A673 (cell line): Measurements from ENCODE around the gene ATP23. TPM values are rescaled to one million over a fixed set of nuclear protein-coding genes. Genes with fewer than 3 reads are reported as not detected.

Source experiments
- BruUV-seq: library from RNA; stranded (reverse); fragments of 400-500 nt; replicated peaks from 2 replicates; lab custom pipeline; 2021; lab: Mats Ljungman, UMichigan
- CTCF ChIA-PET: fragments of 300-600 bp; sonication (Branson Sonifier 250); formaldehyde crosslinking; loops from one replicate; lab custom pipeline; 2022; ENCODE audit warnings: antibody characterized with exemption; lab: Charles Lee
- POLR2A ChIA-PET: fragments of 300-600 bp; sonication (Branson Sonifier 250); formaldehyde crosslinking; loops from one replicate; lab custom pipeline; 2022; ENCODE audit warnings: antibody characterized with exemption; ENCODE audit not compliant: low non-redundant PET; lab: Charles Lee
- DNase-seq: peaks from one replicate; pipeline ENCODE4 v3.0.0-alpha.2; 2015; ENCODE audit warnings: low spot score
- H3K27ac ChIP-seq: fragments of 200-600 bp; sonication (generic); 2 replicates; pipeline ENCODE4 v1.5.1; 2016; ENCODE audit warnings: mixed run types, low read depth, mild to moderate bottlenecking, mixed read lengths, antibody characterized with exemption, low read length; ENCODE audit not compliant: poor library complexity, severe bottlenecking
- H3K27me3 ChIP-seq: fragments of 200-600 bp; sonication (generic); replicated peaks from 2 replicates; pipeline ENCODE4 v1.6.1; 2017; ENCODE audit warnings: mixed run types, low read depth, mild to moderate bottlenecking, mixed read lengths, antibody characterized with exemption, low read length; ENCODE audit not compliant: insufficient read depth, poor library complexity
- H3K36me3 ChIP-seq: fragments of 200-600 bp; sonication (generic); 2 replicates; pipeline ENCODE4 v1.6.1; 2016; ENCODE audit warnings: mixed run types, mild to moderate bottlenecking, mixed read lengths, antibody characterized with exemption, low read length; ENCODE audit not compliant: insufficient read depth, poor library complexity, severe bottlenecking
- H3K4me1 ChIP-seq: fragments of 200-600 bp; sonication (generic); 2 replicates; pipeline ENCODE4 v1.6.1; 2017; ENCODE audit warnings: mixed run types, mild to moderate bottlenecking, mixed read lengths, antibody characterized with exemption, low read length; ENCODE audit not compliant: insufficient read depth, poor library complexity, severe bottlenecking
- H3K4me3 ChIP-seq: fragments of 200-600 bp; sonication (generic); 2 replicates; pipeline ENCODE4 v1.5.1; 2016; ENCODE audit warnings: low read depth, mixed run types, mild to moderate bottlenecking, mixed read lengths, low read length; ENCODE audit not compliant: poor library complexity, severe bottlenecking
- H3K9me3 ChIP-seq: fragments of 200-600 bp; sonication (generic); 2 replicates; pipeline ENCODE4 v1.6.1; 2016; ENCODE audit warnings: mixed run types, low read depth, mild to moderate bottlenecking, mixed read lengths, antibody characterized with exemption, low read length; ENCODE audit not compliant: poor library complexity, severe bottlenecking
- CTCF ChIP-seq: fragments of 300-800, 200-600 bp; sonication (generic); conservative IDR thresholded peaks from 2 replicates; pipeline ENCODE4 v1.5.1; 2017; ENCODE audit warnings: low read depth, mild to moderate bottlenecking, antibody characterized with exemption, low read length, moderate library complexity, mixed read lengths
- EZH2 ChIP-seq: fragments of 200-600 bp; sonication (generic); IDR thresholded peaks from 2 replicates; pipeline ENCODE4 v1.6.1; 2017; ENCODE audit warnings: borderline replicate concordance, low read depth, mild to moderate bottlenecking, mixed read lengths, antibody characterized with exemption, low read length; ENCODE audit not compliant: poor library complexity, severe bottlenecking
- intact Hi-C: fragments of 100-400 bp; cut with micrococcal nuclease; formaldehyde crosslinking; loops from one replicate; pipeline ENCODE4 v1.10.0; 2022; ENCODE audit not compliant: unreplicated experiment
- total RNA-seq: library from RNA; stranded (reverse); gene quantifications from 2 replicates; pipeline ENCODE4 v1.2.3, GENCODE V29; 2021

Gene ATP23
- total RNA-seq, 1 experiment from 2014 or later: 7.7 TPM

- POLR2A ChIA-PET: no interaction called here
- Histone ChIP-seq H3K27me3 (no peaks in the 10 kb centered on the region), H3K4me1 (no peaks in the 10 kb centered on the region), H3K9me3 (no peaks in the 10 kb centered on the region), H3K36me3 (no peaks in the 10 kb centered on the region), H3K27ac (no peak overlapping the region), H3K4me3 (no peak overlapping the region)
- CTCF ChIA-PET: no interaction called here
- DNase-seq: no peak
- intact Hi-C loops: loop anchor here (5.0 to 10.0 kb wide), 3 partner anchors 352 to 1162 kb away; no protein-coding TSS in a partner anchor
- no TSS peak for BruUV-seq
- TF ChIP-seq CTCF: no peak
- no peak for TF ChIP-seq EZH2
Measured at GRCh38 chr12:57989838-57990237, 48.5 kb downstream of the ATP23 start.

- Histone ChIP-seq H3K27ac (no peak overlapping the region), H3K9me3 (no peaks in the 10 kb centered on the region), H3K36me3 (no peaks in the 10 kb centered on the region), H3K4me3 (no peak overlapping the region), H3K27me3 (no peaks in the 10 kb centered on the region), H3K4me1 (no peaks in the 10 kb centered on the region)
- ChIA-PET POLR2A (no interaction called here), CTCF (no interaction called here)
- intact Hi-C loops: no loop called here
- no TSS peak for BruUV-seq
- no peak for TF ChIP-seq CTCF
- TF ChIP-seq EZH2: no peak
- no peak for DNase-seq
Measured at GRCh38 chr12:57990241-57990883, 49.0 kb downstream of the ATP23 start.

- BruUV-seq: no TSS peak
- Histone ChIP-seq H3K27ac (no peak overlapping the region), H3K4me1 (no peaks in the 10 kb centered on the region), H3K27me3 (no peaks in the 10 kb centered on the region), H3K9me3 (peaks cover 4% of the 10 kb centered on the region), H3K4me3 (no peak overlapping the region), H3K36me3 (no peaks in the 10 kb centered on the region)
- TF ChIP-seq CTCF (no peak), EZH2 (no peak)
- ChIA-PET CTCF (interaction anchor here (1.0 kb wide), 1 partner anchor 9 kb away, joined by 3 read pairs; no protein-coding TSS in a partner anchor), POLR2A (no interaction called here)
- intact Hi-C loops: no loop called here
- no peak for DNase-seq
Measured at GRCh38 chr12:57992001-57992400, 50.6 kb downstream of the ATP23 start.
